Anterior cingulate cortex (tissue), 58 donors: ENCODE results near the gene GFRA4.
"Not testable (repeated sequence)": the region's sequence is repeated elsewhere in the genome, so short reads cannot be mapped to it uniquely, and the experiment has no call there.

Source experiments
- DNase-seq, 58 donors: peaks; one replicate each; lab custom pipeline; 2025; lab: John Stamatoyannopoulos, UW

Gene GFRA4

GRCh38 chr20:3630429-3630828 is 32.8 kb downstream of the GFRA4 start:
- no peak for DNase-seq

DNA sequence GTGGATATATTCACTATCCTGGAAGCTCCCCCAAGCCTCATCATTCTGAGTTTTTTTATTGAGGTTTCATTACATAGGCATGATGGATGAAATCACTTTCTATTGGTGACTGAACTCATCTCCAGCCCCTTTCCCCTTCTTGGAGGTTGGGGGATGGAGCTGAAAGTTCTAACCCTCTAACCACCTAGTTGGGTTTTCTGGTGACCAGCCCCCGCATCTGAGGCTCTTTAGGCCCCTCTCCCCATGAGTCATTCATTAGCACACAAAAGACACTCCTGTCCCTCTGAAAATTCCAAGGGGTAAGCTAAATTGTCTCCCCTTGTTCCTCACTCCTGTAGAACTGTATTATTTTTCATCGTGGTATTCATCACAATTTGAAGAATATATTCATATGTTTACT is 33.3 kb downstream of the GFRA4 start:
- no peak for DNase-seq

DNA sequence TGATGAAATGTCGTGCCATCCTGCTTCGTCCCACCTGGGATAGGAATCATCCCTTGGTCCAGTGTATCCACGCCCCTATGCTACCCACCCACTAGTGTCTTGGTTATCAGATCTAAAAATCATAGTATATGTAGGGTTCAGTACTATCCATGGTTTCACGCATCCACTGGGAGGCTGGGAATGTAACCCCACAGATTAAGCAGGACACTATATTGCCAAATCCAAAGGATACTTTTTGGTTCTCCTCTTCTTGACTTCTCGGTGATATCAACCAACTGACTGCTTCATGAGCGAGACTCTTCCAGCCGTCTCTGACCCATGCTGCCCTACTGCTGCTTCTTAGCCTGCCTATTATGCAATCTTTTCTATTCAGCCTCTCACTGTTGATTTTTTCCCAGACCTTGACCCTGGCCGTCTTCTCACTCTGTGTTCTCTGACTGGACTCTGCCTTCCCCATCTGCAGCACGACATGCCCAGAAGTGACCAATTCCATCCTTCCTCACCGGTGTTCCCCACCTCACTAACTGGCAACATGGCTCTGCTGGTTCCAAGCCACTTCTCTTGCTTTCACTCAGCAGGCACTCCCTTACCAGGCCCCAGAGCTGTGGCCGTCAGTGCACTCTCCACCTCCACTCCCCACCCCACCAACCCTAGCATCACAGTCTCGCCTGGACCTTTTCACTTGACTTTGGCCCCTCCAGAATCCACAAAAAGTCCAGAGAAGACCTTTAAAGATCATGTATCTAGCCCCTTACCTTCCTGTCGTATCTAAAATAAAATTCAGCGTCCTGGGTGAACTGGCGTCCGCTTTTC is 34.5 kb downstream of the GFRA4 start:
- no peak for DNase-seq

DNA sequence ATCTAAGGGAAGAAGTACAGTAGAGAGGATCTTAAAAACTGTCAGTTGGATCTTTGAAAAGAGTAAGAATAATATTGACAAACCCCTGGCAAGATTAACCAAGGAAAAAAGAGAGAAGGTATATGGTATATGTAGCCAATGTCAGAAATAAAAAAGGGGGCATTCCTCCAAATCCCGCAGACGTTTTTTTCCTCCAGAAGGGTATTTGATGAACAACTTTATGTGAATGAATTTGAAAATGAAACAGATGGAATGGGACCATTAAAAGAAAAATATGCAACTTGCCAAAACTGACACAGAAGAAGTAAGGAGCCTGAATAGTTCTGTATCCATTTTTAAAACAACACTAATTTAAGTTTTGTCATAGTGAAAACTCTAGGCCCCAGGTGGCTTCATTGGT is 35.7 kb downstream of the GFRA4 start:
- no peak for DNase-seq

DNA sequence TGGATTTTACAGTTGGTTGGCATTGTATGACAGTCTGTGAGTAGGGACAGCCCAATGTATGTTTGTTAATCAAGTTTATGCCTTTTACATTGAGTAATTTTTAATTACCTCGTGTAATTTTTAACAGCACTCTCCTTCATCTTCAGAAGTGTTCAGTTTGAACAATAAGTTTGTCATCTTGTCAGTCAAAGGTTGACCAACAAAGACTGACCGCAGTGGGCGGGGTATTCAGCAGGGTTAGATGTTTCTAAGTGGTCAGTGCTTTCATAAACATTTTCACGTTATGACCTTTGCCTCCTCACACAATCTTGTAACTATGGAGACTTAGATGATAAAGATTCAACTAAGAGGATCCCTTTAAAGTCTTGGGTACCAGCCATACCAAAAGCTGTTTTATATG is 40.8 kb downstream of the GFRA4 start:
- no peak for DNase-seq

- no peak for DNase-seq
Observed at GRCh38 chr20:3621111-3621510, 42.1 kb downstream of the GFRA4 start.

DNA sequence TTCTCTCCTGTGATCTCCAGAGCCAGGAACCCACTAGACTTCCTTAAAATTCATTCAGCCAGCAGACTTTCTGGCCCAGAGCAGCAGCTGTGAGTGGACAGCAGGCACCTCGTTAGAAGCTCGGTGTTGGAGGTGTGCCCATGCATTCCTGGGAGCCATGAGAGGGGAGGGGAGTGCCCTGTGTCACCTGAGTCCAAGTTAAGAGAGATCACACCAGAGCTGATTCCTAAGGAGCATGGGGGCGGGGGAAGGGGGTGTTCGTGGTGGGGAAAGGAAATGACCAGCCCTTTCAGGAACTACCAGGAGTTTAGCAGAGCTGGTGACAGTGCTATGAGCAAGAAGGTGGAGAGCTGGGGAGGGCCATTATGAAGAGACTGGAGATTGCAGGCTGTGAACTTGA is 46.9 kb downstream of the GFRA4 start:
- DNase-seq, result no peak

DNA sequence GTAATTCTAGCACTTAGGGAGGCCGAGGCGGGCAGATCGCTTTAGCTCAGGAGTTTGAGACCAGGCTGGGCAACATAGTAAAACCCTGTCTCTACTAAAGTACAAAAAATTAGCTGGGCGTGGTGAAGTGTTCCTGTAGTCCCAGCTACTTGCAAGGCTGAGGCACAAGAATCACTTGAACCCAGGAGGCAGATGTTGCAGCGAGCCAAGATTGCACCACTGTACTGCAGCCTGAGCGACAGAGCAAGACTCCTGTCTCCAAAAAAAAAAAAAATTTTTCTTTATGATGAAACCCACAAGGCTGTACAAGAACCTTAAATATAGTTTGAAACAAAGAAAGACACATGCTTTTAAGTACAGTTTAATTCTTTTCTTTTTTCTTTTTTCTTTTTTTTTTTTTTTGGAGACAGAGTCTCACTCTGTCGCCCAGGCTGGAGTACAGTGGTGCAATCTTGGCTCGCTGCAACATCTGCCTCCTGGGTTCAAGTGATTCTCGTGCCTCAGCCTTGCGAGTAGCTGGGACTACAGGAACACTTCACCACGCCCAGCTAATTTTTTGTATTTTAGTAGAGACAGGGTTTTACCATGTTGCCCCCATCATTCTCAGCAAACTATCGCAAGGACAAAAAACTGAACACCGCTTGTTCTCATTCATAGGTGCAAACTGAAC is 47.9 kb downstream of the GFRA4 start:
- not testable (repeated sequence) for DNase-seq

DNA sequence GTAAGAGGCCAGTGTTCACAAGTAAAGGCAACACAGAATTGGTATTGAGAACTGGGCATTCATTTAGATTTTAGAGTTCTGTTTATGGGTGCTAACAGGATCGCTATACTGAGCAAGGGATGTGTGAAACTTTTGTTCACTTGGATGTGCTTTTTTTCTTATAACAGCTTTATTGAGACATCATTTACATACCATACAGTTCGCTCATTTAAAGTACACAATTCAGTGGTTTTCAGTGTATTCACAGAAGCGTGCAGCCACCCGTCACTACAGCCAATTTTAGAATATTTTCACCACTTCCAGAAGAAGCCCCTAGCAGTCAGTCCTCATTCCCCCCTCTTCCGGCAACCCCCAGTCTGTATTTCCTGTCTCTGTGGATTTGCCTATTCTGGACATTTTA is 48.7 kb downstream of the GFRA4 start:
- DNase-seq, result no peak

DNA sequence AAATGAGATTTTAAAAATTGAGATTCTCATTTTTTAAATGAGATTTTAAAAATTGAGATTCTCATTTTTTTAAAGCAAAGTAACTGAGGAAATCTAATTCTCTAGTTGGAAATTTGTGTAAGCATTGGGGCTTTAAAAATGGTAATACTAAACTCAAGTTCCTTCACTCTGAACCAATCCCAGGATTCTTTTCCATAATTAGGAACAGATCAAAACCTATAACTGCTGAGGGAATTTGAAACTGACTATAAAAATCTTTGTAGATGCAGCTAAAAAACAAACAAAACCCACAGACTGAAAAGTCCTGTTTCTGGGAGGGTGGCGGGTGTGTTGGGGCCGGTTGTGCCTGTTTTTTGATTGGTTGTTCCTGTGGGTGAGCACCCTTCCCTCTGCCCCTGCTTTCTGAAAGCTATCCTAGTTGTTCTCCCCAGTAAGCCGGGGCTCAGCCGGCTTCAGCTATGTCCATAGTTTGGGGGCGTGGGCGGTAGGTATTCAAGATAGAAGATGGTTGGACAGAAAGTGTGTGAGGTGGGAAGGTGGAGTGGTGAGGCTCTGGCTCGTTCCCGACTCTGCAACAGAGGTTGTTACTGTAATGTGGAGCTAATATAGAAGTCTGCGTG is 49.3 kb downstream of the GFRA4 start:
- DNase-seq, result peak in 7 of 58 donors; percentile 2 to 14 (median 8)

GRCh38 chr20:3612795-3613572 is 50.2 kb downstream of the GFRA4 start:
- no peak for DNase-seq

DNA sequence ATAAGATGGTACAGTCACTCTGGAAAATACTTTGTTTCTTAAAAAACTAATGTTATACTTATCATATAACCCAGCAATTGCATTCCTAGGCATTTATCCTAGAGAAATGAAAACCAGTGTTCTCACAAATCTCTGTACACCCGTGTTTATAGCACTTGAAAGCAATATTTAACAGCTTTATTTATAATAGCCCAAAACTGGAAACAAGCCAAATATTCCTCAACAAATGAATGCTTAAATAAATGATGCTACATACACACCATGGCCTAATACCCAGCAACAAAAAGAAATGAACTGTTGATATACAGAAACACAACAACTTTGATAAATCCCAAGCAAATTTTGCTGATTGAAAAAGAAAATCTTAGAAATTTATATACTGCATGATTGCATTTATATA is 51.3 kb downstream of the GFRA4 start:
- DNase-seq, result no peak
